GM12864 (cell line): ENCODE data around the gene PTBP3.

Experiments
- DNase-seq: peaks from one replicate; pipeline ENCODE4 v3.0.0-alpha.2; 2011; ENCODE audit warnings: low read depth
- H3K4me3 ChIP-seq: 2 replicates; pipeline ENCODE4 v1.5.1; 2011; ENCODE audit warnings: mild to moderate bottlenecking, low read depth, low read length, control low read depth
- CTCF ChIP-seq: IDR thresholded peaks from 2 replicates; pipeline ENCODE4 v1.5.1; 2011; ENCODE audit warnings: low read depth, mild to moderate bottlenecking, moderate library complexity, low read length, control low read depth, inconsistent platforms; ENCODE audit errors: missing control alignments

PTBP3 gene

GRCh38 chr9:112252194-112252593 is 81.2 kb downstream of the PTBP3 start:
- no peak for TF ChIP-seq CTCF
- DNase-seq: no peak
- no peak overlapping the region for H3K4me3 ChIP-seq

GRCh38 chr9:112249277-112249676 is 84.1 kb downstream of the PTBP3 start:
- no peak for TF ChIP-seq CTCF
- DNase-seq: no peak
- H3K4me3 ChIP-seq: no peak overlapping the region

GRCh38 chr9:112248722-112249121 is 84.7 kb downstream of the PTBP3 start:
- TF ChIP-seq CTCF: no peak
- no peak for DNase-seq

GRCh38 chr9:112247090-112247489 is 86.3 kb downstream of the PTBP3 start:
- TF ChIP-seq CTCF: no peak
- DNase-seq: no peak
- no peak overlapping the region for H3K4me3 ChIP-seq

More at GRCh38 chr9:112248722-112249121, 84.7 kb downstream of the PTBP3 start:
- no peak overlapping the region for H3K4me3 ChIP-seq

GRCh38 chr9:112245126-112245525 is 88.3 kb downstream of the PTBP3 start:
- no peak for TF ChIP-seq CTCF
- no peak overlapping the region for H3K4me3 ChIP-seq
- no peak for DNase-seq

- no peak overlapping the region for H3K4me3 ChIP-seq
- TF ChIP-seq CTCF: no peak
- DNase-seq: no peak
These were observed 91.1 kb downstream of the PTBP3 start for GRCh38 chr9:112242147-112242804.

GRCh38 chr9:112241491-112241890 is 91.9 kb downstream of the PTBP3 start:
- no peak for DNase-seq
- no peak for TF ChIP-seq CTCF
- H3K4me3 ChIP-seq: no peak overlapping the region
